ENCODE measurements around the gene TSC22D2. TPM values are rescaled to one million over a fixed set of nuclear protein-coding genes. Genes with fewer than 3 reads are reported as not detected.

The TSC22D2 gene
- total and polyA plus RNA-seq, 8 donors, result 5.9 to 12.2 (median 7.8) TPM

DNA sequence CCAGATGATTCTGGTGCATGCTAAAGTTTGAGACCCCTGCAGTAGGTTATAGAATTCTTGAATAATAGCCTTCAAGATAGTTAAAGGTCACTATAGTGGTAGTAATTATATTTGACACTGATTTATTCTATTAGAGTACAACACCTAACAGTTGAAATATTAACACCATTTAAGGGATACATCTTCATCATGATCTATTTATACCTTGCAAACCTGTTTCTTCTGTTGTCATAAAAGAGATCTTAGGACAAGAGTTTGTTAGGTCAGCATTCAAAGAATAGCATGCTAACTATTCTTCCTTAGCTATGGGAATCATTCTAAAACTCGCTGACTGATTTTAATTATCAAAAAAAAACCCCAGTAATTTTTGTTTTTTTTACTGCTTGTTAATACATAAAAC lies 46.5 kb downstream of the TSC22D2 start:
- intact Hi-C loops (cut with DNase I), result no loop called here
- Histone ChIP-seq H3K9me3 (no peaks in the 10 kb centered on the region), H3K4me3 (no peak overlapping the region), H3K36me3 (peaks cover 0 to 7% (median 6%) of the 10 kb centered on the region in 3 donors), H3K27ac (no peak overlapping the region), H3K4me1 (peaks cover 0 to 24% (median 22%) of the 10 kb centered on the region in 3 donors), H3K27me3 (no peaks in the 10 kb centered on the region)
- WGBS, 2 donors, result 81 to 92% methylated on average over 1 of the region's 1 CpG
- TF ChIP-seq, protein P1, sequence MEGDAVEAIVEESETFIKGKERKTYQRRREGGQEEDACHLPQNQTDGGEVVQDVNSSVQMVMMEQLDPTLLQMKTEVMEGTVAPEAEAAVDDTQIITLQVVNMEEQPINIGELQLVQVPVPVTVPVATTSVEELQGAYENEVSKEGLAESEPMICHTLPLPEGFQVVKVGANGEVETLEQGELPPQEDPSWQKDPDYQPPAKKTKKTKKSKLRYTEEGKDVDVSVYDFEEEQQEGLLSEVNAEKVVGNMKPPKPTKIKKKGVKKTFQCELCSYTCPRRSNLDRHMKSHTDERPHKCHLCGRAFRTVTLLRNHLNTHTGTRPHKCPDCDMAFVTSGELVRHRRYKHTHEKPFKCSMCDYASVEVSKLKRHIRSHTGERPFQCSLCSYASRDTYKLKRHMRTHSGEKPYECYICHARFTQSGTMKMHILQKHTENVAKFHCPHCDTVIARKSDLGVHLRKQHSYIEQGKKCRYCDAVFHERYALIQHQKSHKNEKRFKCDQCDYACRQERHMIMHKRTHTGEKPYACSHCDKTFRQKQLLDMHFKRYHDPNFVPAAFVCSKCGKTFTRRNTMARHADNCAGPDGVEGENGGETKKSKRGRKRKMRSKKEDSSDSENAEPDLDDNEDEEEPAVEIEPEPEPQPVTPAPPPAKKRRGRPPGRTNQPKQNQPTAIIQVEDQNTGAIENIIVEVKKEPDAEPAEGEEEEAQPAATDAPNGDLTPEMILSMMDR (IDR thresholded peaks at IDR 0.05), result no peak
- ATAC-seq (no peak), FAIRE-seq (no peak), DNase-seq (no peak)

- Histone ChIP-seq H3K4me3 (no peak overlapping the region), H3K27ac (no peak overlapping the region), H3K9me3 (no peaks in the 10 kb centered on the region), H3K27me3 (no peaks in the 10 kb centered on the region), H3K36me3 (peaks cover 0 to 7% (median 6%) of the 10 kb centered on the region in 3 donors), H3K4me1 (peaks cover 0 to 22% (median 18%) of the 10 kb centered on the region in 3 donors)
- FAIRE-seq (peak; percentile 34), DNase-seq (no peak), ATAC-seq (no peak)
- TF ChIP-seq, protein P1 (IDR thresholded peaks at IDR 0.05), result no peak
- 16 to 18% methylated on average over 1 of the region's 1 CpG for WGBS, 2 donors
- intact Hi-C loops (cut with DNase I), result no loop called here
Measured at GRCh38 chr3:150455341-150455740, 47.2 kb downstream of the TSC22D2 start.

GRCh38 chr3:150458001-150458400 lies 49.9 kb downstream of the TSC22D2 start:
- H3K36me3 ChIP-seq, result peaks cover 0 to 7% (median 6%) of the 10 kb centered on the region in 3 donors
- TF ChIP-seq, protein P1 (IDR thresholded peaks at IDR 0.05), result no peak
- intact Hi-C loops (cut with DNase I), result no loop called here
- ATAC-seq (no peak), DNase-seq (no peak), FAIRE-seq (no peak)
- peaks cover 0 to 12% (median 9%) of the 10 kb centered on the region in 3 donors for H3K4me1 ChIP-seq
- no peaks in the 10 kb centered on the region for H3K9me3 ChIP-seq
- 66 to 87% methylated on average over 3 of the region's 3 CpGs for WGBS, 2 donors
- no peak overlapping the region for H3K27ac ChIP-seq
- H3K4me3 ChIP-seq, result no peak overlapping the region
- H3K27me3 ChIP-seq, result no peaks in the 10 kb centered on the region

DNA sequence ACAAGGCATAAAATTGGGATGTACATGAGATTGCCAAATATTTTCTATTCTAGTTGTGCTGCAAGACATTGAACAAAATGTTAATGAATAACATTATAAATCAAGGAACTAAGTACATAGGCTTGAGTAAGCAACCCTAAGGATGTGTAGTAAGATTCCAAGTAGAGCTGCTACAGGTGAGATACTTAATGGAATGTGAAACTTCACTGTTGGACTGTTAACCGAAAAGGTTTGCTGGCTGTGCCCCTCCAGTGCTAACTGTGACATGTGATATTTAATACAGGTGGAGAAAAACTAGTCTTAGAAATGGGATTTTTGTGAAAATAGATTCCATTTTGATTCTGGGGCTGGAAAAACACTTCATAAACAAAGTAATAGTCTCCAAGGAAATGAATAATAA lies 52.4 kb downstream of the TSC22D2 start:
- peak; percentile 11 to 42 (median 24) for ATAC-seq
- 27 to 31% methylated on average over 1 of the region's 1 CpG for WGBS, 2 donors
- Histone ChIP-seq H3K4me1 (peaks cover 0 to 8% (median 5%) of the 10 kb centered on the region in 3 donors), H3K4me3 (no peak overlapping the region), H3K27me3 (no peaks in the 10 kb centered on the region), H3K27ac (peak overlapping the region in 1 of 4 donors; percentile 42), H3K9me3 (no peaks in the 10 kb centered on the region), H3K36me3 (peaks cover 0 to 7% (median 6%) of the 10 kb centered on the region in 3 donors)
- no peak for FAIRE-seq
- TF ChIP-seq, protein P1 (IDR thresholded peaks at IDR 0.05), result no peak
- intact Hi-C loops (cut with DNase I), result no loop called here
- DNase-seq, result no peak

- no peak for DNase-seq
- no peaks in the 10 kb centered on the region for H3K27me3 ChIP-seq
- H3K9me3 ChIP-seq, result no peaks in the 10 kb centered on the region
- H3K4me1 ChIP-seq, result peaks cover 0 to 8% (median 5%) of the 10 kb centered on the region in 3 donors
- TF ChIP-seq, protein P1 (IDR thresholded peaks at IDR 0.05), result no peak
- peaks cover 0 to 7% (median 6%) of the 10 kb centered on the region in 3 donors for H3K36me3 ChIP-seq
- no peak for FAIRE-seq
- ATAC-seq, result peak; percentile 20 to 65 (median 39)
- intact Hi-C loops (cut with DNase I), result no loop called here
- peak overlapping the region in 1 of 4 donors; percentile 42 for H3K27ac ChIP-seq
- H3K4me3 ChIP-seq, result no peak overlapping the region
- 26 to 27% methylated on average over 4 of the region's 4 CpGs for WGBS, 2 donors
Measured at GRCh38 chr3:150461399-150461798, 53.3 kb downstream of the TSC22D2 start.
